Small intestine (tissue), 7 donors: ENCODE data around the gene URI1. TPM values are rescaled to one million over a fixed set of nuclear protein-coding genes. Genes with fewer than 3 reads are reported as not detected.

Experiments used
- DNase-seq, 2 donors: peaks; one replicate each; pipeline versions ENCODE4 v3.0.0 to v3.0.0-alpha.2; 2013
- FAIRE-seq: peaks from 2 replicates; lab custom pipeline; 2012; peaks lifted over from hg19 to GRCh38; lab: Jason Lieb, UNC
- H3K27ac ChIP-seq, 3 donors: one replicate each; pipeline ENCODE4 v1.5.1; 2013; ENCODE audit warnings: low read length in 2 of 3, mild to moderate bottlenecking in 2 of 3, control low read depth in 1 of 3, inconsistent platforms in 1 of 3, low read depth in 1 of 3, moderate library complexity in 1 of 3
- H3K27me3 ChIP-seq, 3 donors: one replicate each; pipeline ENCODE4 v1.6.1; 2013; ENCODE audit warnings: low read length in 3 of 3, inconsistent platforms in 1 of 3; ENCODE audit not compliant: control insufficient read depth in 3 of 3, insufficient read depth in 3 of 3
- H3K36me3 ChIP-seq, 3 donors: one replicate each; pipeline ENCODE4 v1.6.1; 2013; ENCODE audit warnings: low read length in 3 of 3, inconsistent platforms in 1 of 3, low read depth in 1 of 3, mild to moderate bottlenecking in 1 of 3, moderate library complexity in 1 of 3; ENCODE audit not compliant: control insufficient read depth in 3 of 3, insufficient read depth in 2 of 3
- H3K4me1 ChIP-seq, 3 donors: one replicate each; pipeline ENCODE4 v1.6.1; 2013; ENCODE audit warnings: low read length in 2 of 3, inconsistent platforms in 1 of 3, low read depth in 1 of 3, mild to moderate bottlenecking in 1 of 3, moderate library complexity in 1 of 3; ENCODE audit not compliant: control insufficient read depth in 3 of 3, insufficient read depth in 2 of 3
- H3K4me3 ChIP-seq, 3 donors: one replicate each; pipeline ENCODE4 v1.5.1; 2013; ENCODE audit warnings: low read length in 3 of 3, control low read depth in 1 of 3, inconsistent platforms in 1 of 3, low read depth in 1 of 3, mild to moderate bottlenecking in 1 of 3, moderate library complexity in 1 of 3
- H3K9me3 ChIP-seq, 2 donors: one replicate each; pipeline ENCODE4 v1.6.1; 2013; ENCODE audit warnings: low read depth in 1 of 2, low read length in 1 of 2; ENCODE audit not compliant: control insufficient read depth in 2 of 2, insufficient read depth in 1 of 2
- WGBS, 3 donors: extraction: QIAGEN DNeasy Blood & Tissue Kit; methylation state at CpG; one replicate each; pipeline ENCODE4 v1.1.7; 2013; 5-methylcytosine and 5-hydroxymethylcytosine counted together
- polyA plus RNA-seq, 4 donors: library from polyadenylated mRNA; stranded (reverse) in 3 of 4; unstranded in 1 of 4; fragments of 200-250 nt in 3 of 4; fragments of 120-200 nt in 1 of 4; gene quantifications; one replicate each; pipeline versions ENCODE4 v1.2.1 to v1.2.3, GENCODE V29; 2013
- donor health status: healthy with polysubstance abuse.
- donor health status: control.
- donor health status: control.
- donor health status: Bipolar disorder and iron deficiency.
- donor health status: healthy.

URI1 gene
- polyA plus RNA-seq, 4 donors, result 14.3 to 60.3 (median 27.9) TPM

GRCh38 chr19:30052122-30053075 lies 110.4 kb downstream of the URI1 start:
- H3K9me3 ChIP-seq, result no peaks in the 10 kb centered on the region
- FAIRE-seq, result no peak
- H3K27ac ChIP-seq, result no peak overlapping the region
- H3K4me1 ChIP-seq, result no peaks in the 10 kb centered on the region
- 86 to 92% (median 87%) methylated on average over 17 to 18 of the region's 18 CpGs for WGBS, 3 donors
- H3K4me3 ChIP-seq, result no peak overlapping the region
- DNase-seq, result no peak
- H3K36me3 ChIP-seq, result no peaks in the 10 kb centered on the region
- H3K27me3 ChIP-seq, result no peaks in the 10 kb centered on the region

GRCh38 chr19:30053558-30053957 lies 111.5 kb downstream of the URI1 start:
- Histone ChIP-seq H3K9me3 (no peaks in the 10 kb centered on the region), H3K4me1 (no peaks in the 10 kb centered on the region), H3K27me3 (peaks cover 0 to 2% (median 0%) of the 10 kb centered on the region in 3 donors), H3K36me3 (no peaks in the 10 kb centered on the region), H3K4me3 (no peak overlapping the region), H3K27ac (no peak overlapping the region)
- 88 to 92% (median 91%) methylated on average over 17 to 18 of the region's 18 CpGs for WGBS, 3 donors
- DNase-seq (no peak), FAIRE-seq (no peak)

GRCh38 chr19:30054210-30054609 lies 112.2 kb downstream of the URI1 start:
- Histone ChIP-seq H3K27me3 (peaks cover 0 to 2% (median 0%) of the 10 kb centered on the region in 3 donors), H3K4me3 (no peak overlapping the region), H3K36me3 (no peaks in the 10 kb centered on the region), H3K4me1 (no peaks in the 10 kb centered on the region), H3K27ac (no peak overlapping the region), H3K9me3 (no peaks in the 10 kb centered on the region)
- DNase-seq, result no peak
- FAIRE-seq, result no peak
- WGBS, 3 donors, result 17 to 61% (median 30%) methylated on average over 2 of the region's 2 CpGs

GRCh38 chr19:30056580-30056979 lies 114.5 kb downstream of the URI1 start:
- WGBS, 3 donors, result 87 to 93% (median 88%) methylated on average over 2 of the region's 2 CpGs
- H3K27me3 ChIP-seq, result peaks cover 0 to 2% (median 0%) of the 10 kb centered on the region in 3 donors
- H3K9me3 ChIP-seq, result no peaks in the 10 kb centered on the region
- DNase-seq (no peak), FAIRE-seq (no peak)
- H3K27ac ChIP-seq, result no peak overlapping the region
- H3K4me1 ChIP-seq, result no peaks in the 10 kb centered on the region
- H3K4me3 ChIP-seq, result no peak overlapping the region
- H3K36me3 ChIP-seq, result no peaks in the 10 kb centered on the region

- no peaks in the 10 kb centered on the region for H3K4me1 ChIP-seq
- H3K27ac ChIP-seq, result no peak overlapping the region
- no peaks in the 10 kb centered on the region for H3K36me3 ChIP-seq
- no peaks in the 10 kb centered on the region for H3K9me3 ChIP-seq
- 87 to 93% (median 89%) methylated on average over 27 of the region's 27 CpGs for WGBS, 3 donors
- DNase-seq, result no peak
- FAIRE-seq, result no peak
- peaks cover 0 to 2% (median 0%) of the 10 kb centered on the region in 3 donors for H3K27me3 ChIP-seq
- H3K4me3 ChIP-seq, result no peak overlapping the region
These were observed 117.9 kb downstream of the URI1 start for GRCh38 chr19:30059741-30060457.

- WGBS, 3 donors, result 54 to 68% (median 61%) methylated on average over 13 of the region's 13 CpGs
- Histone ChIP-seq H3K27ac (no peak overlapping the region), H3K9me3 (no peaks in the 10 kb centered on the region), H3K36me3 (no peaks in the 10 kb centered on the region), H3K4me3 (no peak overlapping the region), H3K4me1 (no peaks in the 10 kb centered on the region), H3K27me3 (peaks cover 0 to 2% (median 0%) of the 10 kb centered on the region in 3 donors)
- FAIRE-seq (no peak), DNase-seq (no peak)
These were observed 118.6 kb downstream of the URI1 start for GRCh38 chr19:30060531-30061222.

- Histone ChIP-seq H3K9me3 (no peaks in the 10 kb centered on the region), H3K27me3 (peaks cover 0 to 2% (median 0%) of the 10 kb centered on the region in 3 donors), H3K27ac (no peak overlapping the region), H3K4me1 (no peaks in the 10 kb centered on the region), H3K36me3 (no peaks in the 10 kb centered on the region), H3K4me3 (no peak overlapping the region)
- no peak for DNase-seq
- FAIRE-seq, result no peak
- WGBS, 3 donors, result 46 to 74% (median 57%) methylated on average over 26 of the region's 26 CpGs
These were observed 119.4 kb downstream of the URI1 start for GRCh38 chr19:30061223-30062064.
